CD4-positive, alpha-beta T cell (primary cell): ENCODE measurements around the gene MET. TPM values are rescaled to one million over a fixed set of nuclear protein-coding genes. Genes with fewer than 3 reads are reported as not detected.

ENCODE experiments used
- ATAC-seq: fragments of 200-7000 bp; cut with Tn5 transposase; one replicate; pipeline ENCODE4 v1.10.0; 2022; ENCODE audit warnings: mild to moderate bottlenecking; ENCODE audit not compliant: poor library complexity
- CTCF ChIA-PET: fragments of 350-600 bp; sonication (Branson Sonifier 250); formaldehyde crosslinking; loops from one replicate; lab custom pipeline; 2021; ENCODE audit warnings: antibody characterized with exemption, inconsistent platforms; lab: Charles Lee
- POLR2A ChIA-PET: fragments of 350-600 bp; sonication (Branson Sonifier 250); formaldehyde crosslinking; loops from one replicate; lab custom pipeline; 2021; ENCODE audit warnings: antibody characterized with exemption, inconsistent platforms; lab: Charles Lee
- DNase-seq, 14 experiments: peaks; one replicate each; pipeline ENCODE4 v3.0.0-alpha.2; 2013 to 2020; ENCODE audit warnings: mixed read lengths in 2 of 14
- H3K27ac ChIP-seq, 2 donors: one replicate each; pipeline versions ENCODE4 v1.5.1 to v1.7.0; 2013; ENCODE audit warnings: low read length in 2 of 2, low read depth in 1 of 2, mild to moderate bottlenecking in 1 of 2
- H3K27me3 ChIP-seq, 2 experiments: 1 replicate in 1 of 2; 2 replicates in 1 of 2; pipeline versions ENCODE4 v1.6.1 to v1.7.0; 2013; ENCODE audit warnings: low read length in 2 of 2, control low read depth in 1 of 2, mild to moderate bottlenecking in 1 of 2, moderate library complexity in 1 of 2; ENCODE audit not compliant: insufficient read depth in 2 of 2, control insufficient read depth in 1 of 2
- H3K36me3 ChIP-seq: one replicate; pipeline ENCODE4 v1.6.1; 2013; ENCODE audit warnings: low read length, control low read depth; ENCODE audit not compliant: insufficient read depth
- H3K4me1 ChIP-seq: one replicate; pipeline ENCODE4 v1.6.1; 2013; ENCODE audit warnings: low read length, control low read depth; ENCODE audit not compliant: insufficient read depth
- H3K4me3 ChIP-seq: one replicate; pipeline ENCODE4 v1.5.1; 2013; ENCODE audit warnings: mild to moderate bottlenecking, low read length, moderate library complexity
- H3K9me3 ChIP-seq, 2 experiments: 1 replicate in 1 of 2; 2 replicates in 1 of 2; pipeline versions ENCODE4 v1.6.1 to v1.7.0; 2013; ENCODE audit warnings: low read length in 2 of 2, mild to moderate bottlenecking in 2 of 2, control low read depth in 1 of 2, moderate library complexity in 1 of 2; ENCODE audit not compliant: control insufficient read depth in 1 of 2, insufficient read depth in 1 of 2
- H3K27ac Mint-ChIP-seq: one replicate; pipeline ENCODE4 v1.8.0; 2020; ENCODE audit warnings: mixed read lengths
- H3K27me3 Mint-ChIP-seq: one replicate; pipeline ENCODE4 v1.8.0; 2021; ENCODE audit warnings: mixed read lengths
- H3K36me3 Mint-ChIP-seq: one replicate; pipeline ENCODE4 v1.8.0; 2021; ENCODE audit warnings: low read depth, mixed read lengths
- H3K4me1 Mint-ChIP-seq: one replicate; pipeline ENCODE4 v1.8.0; 2021; ENCODE audit warnings: low read depth, mixed read lengths
- H3K4me3 Mint-ChIP-seq: one replicate; pipeline ENCODE4 v1.8.0; 2020; ENCODE audit warnings: mild to moderate bottlenecking, mixed read lengths
- H3K9me3 Mint-ChIP-seq: one replicate; pipeline ENCODE4 v1.8.0; 2020; ENCODE audit warnings: mixed read lengths
- CTCF ChIP-seq: fragments of 200-600 bp; IDR thresholded peaks from one replicate; pipeline ENCODE4 v1.8.0; 2022; ENCODE audit warnings: antibody characterized with exemption, mild to moderate bottlenecking
- intact Hi-C, 2 experiments: fragments of 100-400 bp; cut with DNase I in 1 of 2; cut with micrococcal nuclease in 1 of 2; formaldehyde crosslinking; loops; one replicate each; pipeline versions ENCODE4 v1.15.1 to v1.9.0; 2023 to 2025; cut with DNase I, micrococcal nuclease
- total RNA-seq, 174 experiments: library from RNA in 2 of 174; stranded (reverse) in 2 of 174; gene quantifications; one replicate each; pipeline ENCODE4 v1.2.3 and lab custom pipeline; 2021 to 2026

The MET gene
- total RNA-seq, 2 experiments from 2014 or later = 0.14 TPM; not detected in 1

DNA sequence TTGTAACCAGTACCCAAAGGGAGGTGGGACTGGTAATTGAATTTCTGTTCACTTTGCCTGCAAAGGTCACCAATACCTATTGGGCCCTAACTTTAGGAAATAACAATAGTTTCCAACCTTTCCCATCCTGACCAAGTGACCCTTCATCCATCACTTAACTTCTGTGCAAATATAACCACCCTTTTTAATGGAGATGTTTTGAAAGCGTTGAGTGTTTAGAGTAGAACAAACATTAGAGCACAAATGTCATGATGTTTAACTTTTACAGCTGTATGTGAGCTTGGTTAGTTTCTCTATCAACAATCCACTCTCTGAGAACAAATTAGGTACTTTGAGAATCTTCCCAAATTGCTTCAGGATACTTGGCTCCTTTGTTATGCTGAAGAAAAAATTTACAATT, 66.4 kb downstream of the MET start:
- TF ChIP-seq CTCF = no peak
- ATAC-seq = no peak
- Mint-ChIP-seq H3K9me3 (no peaks in the 10 kb centered on the region), H3K27ac (no peak overlapping the region), H3K36me3 (no peaks in the 10 kb centered on the region), H3K4me1 (no peaks in the 10 kb centered on the region), H3K27me3 (peaks cover 39% of the 10 kb centered on the region), H3K4me3 (no peak overlapping the region)
- Histone ChIP-seq H3K4me3 (no peak overlapping the region), H3K36me3 (no peaks in the 10 kb centered on the region), H3K27ac (no peak overlapping the region), H3K27me3 (peaks cover 0 to 7% of the 10 kb centered on the region in 2 experiments), H3K4me1 (no peaks in the 10 kb centered on the region), H3K9me3 (no peaks in the 10 kb centered on the region)
- ChIA-PET POLR2A (no interaction called here), CTCF (no interaction called here)
- no peak for DNase-seq
- intact Hi-C loops = no loop called here

GRCh38 chr7:116739307-116739706, 67.3 kb downstream of the MET start:
- ATAC-seq (no peak), DNase-seq (no peak)
- intact Hi-C loops = no loop called here
- Histone ChIP-seq H3K9me3 (no peaks in the 10 kb centered on the region), H3K27me3 (peaks cover 0 to 7% of the 10 kb centered on the region in 2 experiments), H3K4me3 (no peak overlapping the region), H3K4me1 (no peaks in the 10 kb centered on the region), H3K27ac (no peak overlapping the region), H3K36me3 (no peaks in the 10 kb centered on the region)
- CTCF ChIA-PET = no interaction called here
- H3K4me3 Mint-ChIP-seq = no peak overlapping the region
- no peaks in the 10 kb centered on the region for H3K9me3 Mint-ChIP-seq
- H3K36me3 Mint-ChIP-seq = no peaks in the 10 kb centered on the region
- no peak for TF ChIP-seq CTCF
- H3K27me3 Mint-ChIP-seq = peaks cover 39% of the 10 kb centered on the region
- POLR2A ChIA-PET = no interaction called here
- no peak overlapping the region for H3K27ac Mint-ChIP-seq
- no peaks in the 10 kb centered on the region for H3K4me1 Mint-ChIP-seq

- DNase-seq = no peak
- no peak for ATAC-seq
- Mint-ChIP-seq H3K27ac (no peak overlapping the region), H3K4me1 (no peaks in the 10 kb centered on the region), H3K27me3 (peaks cover 39% of the 10 kb centered on the region), H3K9me3 (no peaks in the 10 kb centered on the region), H3K4me3 (no peak overlapping the region), H3K36me3 (no peaks in the 10 kb centered on the region)
- H3K27ac ChIP-seq = no peak overlapping the region
- H3K4me1 ChIP-seq = no peaks in the 10 kb centered on the region
- no peaks in the 10 kb centered on the region for H3K9me3 ChIP-seq
- H3K27me3 ChIP-seq = peaks cover 0 to 7% of the 10 kb centered on the region in 2 experiments
- H3K4me3 ChIP-seq = no peak overlapping the region
- intact Hi-C loops = no loop called here
- H3K36me3 ChIP-seq = no peaks in the 10 kb centered on the region
- CTCF ChIA-PET = no interaction called here
- POLR2A ChIA-PET = no interaction called here
- no peak for TF ChIP-seq CTCF
Observed at GRCh38 chr7:116740231-116740630, 68.2 kb downstream of the MET start.
